ENCODE measurements around the gene OR2A25. TPM values are rescaled to one million over a fixed set of nuclear protein-coding genes. Genes with fewer than 3 reads are reported as not detected.

Gene OR2A25
- total RNA-seq, 5 donors from 2014 or later (not counting 1 experiment from before 2014, with no cell fraction given): not detected

DNA sequence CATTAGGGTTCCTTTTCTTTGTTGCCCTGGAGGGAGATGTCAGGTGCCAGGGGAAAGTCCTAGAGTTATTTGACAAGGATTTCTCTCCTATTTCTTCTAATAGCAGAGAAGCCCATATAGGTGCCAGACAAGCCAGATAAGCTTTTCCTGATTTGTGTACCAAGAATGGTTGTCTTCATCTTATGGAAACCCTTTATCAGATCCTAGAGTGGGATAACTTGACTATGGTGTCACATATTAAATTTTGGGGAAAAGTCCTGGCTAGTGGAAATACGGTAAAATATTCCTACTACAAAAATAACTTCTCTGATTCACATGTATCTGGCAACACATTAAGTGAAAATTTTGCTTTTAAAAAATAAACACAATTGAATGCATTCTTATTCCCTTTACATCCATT lies 17.6 kb downstream of the OR2A25 start:
- Histone ChIP-seq H3K27ac (ENCODE audit: low read length) (no peak overlapping the region), H3K9me3 (no peaks in the 10 kb centered on the region), H3K27me3 (replicated peaks in 1 of 2; ENCODE audit: control insufficient read depth in 2 of 2, extremely low read depth in 1 of 2, insufficient read depth in 2 of 2, low read length in 1 of 2) (peaks cover 0 to 6% of the 10 kb centered on the region in 2 experiments), H3K4me1 (ENCODE audit: control insufficient read depth in 1 of 2, extremely low read depth in 1 of 2, insufficient read depth in 2 of 2, low read length in 2 of 2) (no peaks in the 10 kb centered on the region), H3K36me3 (ENCODE audit: control insufficient read depth in 2 of 2, extremely low read depth in 1 of 2, insufficient read depth in 1 of 2, low read length in 1 of 2) (no peaks in the 10 kb centered on the region), H3K4me3 (ENCODE audit: control insufficient read depth in 1 of 2, extremely low read depth in 1 of 2, low read length in 1 of 2) (no peak overlapping the region)
- no peak overlapping the region for H3K4me3 Mint-ChIP-seq
- H3K36me3 Mint-ChIP-seq: no peaks in the 10 kb centered on the region
- CTCF ChIA-PET: no interaction called here
- peaks cover 5 to 17% of the 10 kb centered on the region in 2 donors for H3K27me3 Mint-ChIP-seq
- no peak overlapping the region for H3K27ac Mint-ChIP-seq
- no CpG with 5 or more reads among the region's 1 CpG for WGBS (ENCODE audit: insufficient coverage)
- POLR2A ChIA-PET: no interaction called here
- no peaks in the 10 kb centered on the region for H3K4me1 Mint-ChIP-seq
- peaks cover 0 to 9% (median 5%) of the 10 kb centered on the region in 3 donors for H3K9me3 Mint-ChIP-seq
- DNase-seq (no peak), ATAC-seq (replicated peaks in 1 of 4) (no peak)

DNA sequence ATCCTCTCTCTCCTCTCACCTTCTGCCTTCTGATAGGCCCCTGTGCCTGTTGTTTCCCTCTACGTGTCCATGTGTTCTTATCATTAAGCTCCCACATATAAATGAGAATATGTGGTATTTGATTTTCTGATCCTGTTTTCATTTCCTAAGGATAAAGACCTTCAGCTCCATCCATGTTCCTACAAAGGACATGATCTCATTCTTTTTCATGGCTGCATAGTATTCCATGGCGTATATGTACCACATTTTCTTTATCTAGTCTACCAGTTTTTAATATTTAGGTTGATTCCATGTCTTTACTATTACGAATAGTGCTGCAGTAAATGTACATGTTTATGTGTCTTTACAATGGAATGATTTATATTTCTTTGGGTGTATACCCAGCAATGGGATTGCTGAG lies 21.1 kb downstream of the OR2A25 start:
- no peak overlapping the region for H3K4me3 ChIP-seq (ENCODE audit: control insufficient read depth in 1 of 2, extremely low read depth in 1 of 2, low read length in 1 of 2)
- no peaks in the 10 kb centered on the region for H3K36me3 Mint-ChIP-seq
- H3K4me1 ChIP-seq (ENCODE audit: control insufficient read depth in 1 of 2, extremely low read depth in 1 of 2, insufficient read depth in 2 of 2, low read length in 2 of 2): no peaks in the 10 kb centered on the region
- H3K4me1 Mint-ChIP-seq: no peaks in the 10 kb centered on the region
- H3K9me3 ChIP-seq: no peaks in the 10 kb centered on the region
- no CpG with 5 or more reads among the region's 3 CpGs for WGBS (ENCODE audit: insufficient coverage)
- H3K27ac ChIP-seq (ENCODE audit: low read length): no peak overlapping the region
- POLR2A ChIA-PET: no interaction called here
- no peak overlapping the region for H3K27ac Mint-ChIP-seq
- ATAC-seq (replicated peaks in 1 of 4): no peak
- H3K4me3 Mint-ChIP-seq: no peak overlapping the region
- no peaks in the 10 kb centered on the region for H3K36me3 ChIP-seq (ENCODE audit: control insufficient read depth in 2 of 2, extremely low read depth in 1 of 2, insufficient read depth in 1 of 2, low read length in 1 of 2)
- H3K27me3 Mint-ChIP-seq: peaks cover 10 to 19% of the 10 kb centered on the region in 2 donors
- peaks cover 0 to 15% (median 5%) of the 10 kb centered on the region in 3 donors for H3K9me3 Mint-ChIP-seq
- DNase-seq: no peak
- peaks cover 0 to 9% of the 10 kb centered on the region in 2 experiments for H3K27me3 ChIP-seq (replicated peaks in 1 of 2; ENCODE audit: control insufficient read depth in 2 of 2, extremely low read depth in 1 of 2, insufficient read depth in 2 of 2, low read length in 1 of 2)
- CTCF ChIA-PET: no interaction called here

DNA sequence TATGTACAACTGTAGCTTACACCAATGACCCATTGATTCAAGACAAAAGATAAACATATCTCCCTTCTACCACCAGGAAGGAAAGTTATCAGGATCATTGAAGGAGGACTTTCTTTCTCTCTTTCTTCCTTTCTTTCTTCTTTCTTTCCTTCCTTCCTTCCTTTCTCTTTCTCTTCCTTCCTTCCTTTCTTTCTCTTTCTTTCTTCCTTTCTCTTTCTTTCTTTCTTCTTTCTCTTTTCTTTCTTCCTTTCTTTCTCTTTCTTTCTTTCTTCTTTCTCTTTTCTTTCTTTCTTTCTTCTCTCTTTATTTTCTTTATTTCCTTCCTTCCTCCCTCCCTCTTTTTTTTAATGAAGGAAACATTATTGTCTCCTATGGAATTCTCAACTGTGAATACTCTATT lies 29.2 kb downstream of the OR2A25 start:
- POLR2A ChIA-PET: no interaction called here
- no peak overlapping the region for H3K4me3 ChIP-seq (ENCODE audit: control insufficient read depth in 1 of 2, extremely low read depth in 1 of 2, low read length in 1 of 2)
- peaks cover 5 to 19% of the 10 kb centered on the region in 2 donors for H3K27me3 Mint-ChIP-seq
- CTCF ChIA-PET: no interaction called here
- H3K4me3 Mint-ChIP-seq: no peak overlapping the region
- peaks cover 7 to 13% (median 10%) of the 10 kb centered on the region in 3 donors for H3K4me1 Mint-ChIP-seq
- no peaks in the 10 kb centered on the region for H3K36me3 ChIP-seq (ENCODE audit: control insufficient read depth in 2 of 2, extremely low read depth in 1 of 2, insufficient read depth in 1 of 2, low read length in 1 of 2)
- H3K9me3 Mint-ChIP-seq: peaks cover 0 to 5% (median 0%) of the 10 kb centered on the region in 3 donors
- peaks cover 0 to 9% of the 10 kb centered on the region in 2 experiments for H3K4me1 ChIP-seq (ENCODE audit: control insufficient read depth in 1 of 2, extremely low read depth in 1 of 2, insufficient read depth in 2 of 2, low read length in 2 of 2)
- DNase-seq: no peak
- no peak overlapping the region for H3K27ac Mint-ChIP-seq
- H3K27me3 ChIP-seq (replicated peaks in 1 of 2; ENCODE audit: control insufficient read depth in 2 of 2, extremely low read depth in 1 of 2, insufficient read depth in 2 of 2, low read length in 1 of 2): peaks cover 0 to 4% of the 10 kb centered on the region in 2 experiments
- no peak overlapping the region for H3K27ac ChIP-seq (ENCODE audit: low read length)
- H3K36me3 Mint-ChIP-seq: no peaks in the 10 kb centered on the region
- no peak for ATAC-seq (replicated peaks in 1 of 4)
- no peaks in the 10 kb centered on the region for H3K9me3 ChIP-seq

DNA sequence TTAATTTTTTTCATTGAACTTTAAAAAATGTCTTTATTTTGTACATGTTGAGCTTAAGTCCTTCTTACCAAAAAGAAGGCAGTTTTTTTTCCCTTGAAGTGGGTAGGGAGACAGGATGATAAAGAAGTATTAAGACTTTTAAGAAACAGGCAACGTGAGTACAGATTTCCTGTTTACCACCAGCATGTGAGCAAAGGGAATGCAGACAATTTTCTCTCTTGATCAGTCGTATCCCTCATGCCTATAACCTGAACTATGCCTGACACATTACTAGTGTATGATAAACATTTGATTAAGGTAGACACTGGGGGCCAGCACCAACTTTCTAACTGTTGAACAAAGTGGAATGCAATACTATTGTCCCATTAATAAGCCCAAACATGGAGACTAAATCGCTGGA lies 31.0 kb downstream of the OR2A25 start:
- peak in 1 of 4 experiments; percentile 52 for ATAC-seq (replicated peaks in 1 of 4)
- no CpG with 5 or more reads among the region's 3 CpGs for WGBS (ENCODE audit: insufficient coverage)
- Mint-ChIP-seq H3K4me3 (no peak overlapping the region), H3K9me3 (no peaks in the 10 kb centered on the region), H3K36me3 (no peaks in the 10 kb centered on the region), H3K27me3 (peaks cover 5 to 14% of the 10 kb centered on the region in 2 donors), H3K4me1 (peaks cover 7 to 13% (median 10%) of the 10 kb centered on the region in 3 donors), H3K27ac (no peak overlapping the region)
- Histone ChIP-seq H3K36me3 (ENCODE audit: control insufficient read depth in 2 of 2, extremely low read depth in 1 of 2, insufficient read depth in 1 of 2, low read length in 1 of 2) (no peaks in the 10 kb centered on the region), H3K4me1 (ENCODE audit: control insufficient read depth in 1 of 2, extremely low read depth in 1 of 2, insufficient read depth in 2 of 2, low read length in 2 of 2) (peaks cover 0 to 9% of the 10 kb centered on the region in 2 experiments), H3K4me3 (ENCODE audit: control insufficient read depth in 1 of 2, extremely low read depth in 1 of 2, low read length in 1 of 2) (no peak overlapping the region), H3K27ac (ENCODE audit: low read length) (no peak overlapping the region), H3K9me3 (no peaks in the 10 kb centered on the region), H3K27me3 (replicated peaks in 1 of 2; ENCODE audit: control insufficient read depth in 2 of 2, extremely low read depth in 1 of 2, insufficient read depth in 2 of 2, low read length in 1 of 2) (peaks cover 0 to 2% of the 10 kb centered on the region in 2 experiments)
- ChIA-PET POLR2A (no interaction called here), CTCF (no interaction called here)
- DNase-seq: no peak

DNA sequence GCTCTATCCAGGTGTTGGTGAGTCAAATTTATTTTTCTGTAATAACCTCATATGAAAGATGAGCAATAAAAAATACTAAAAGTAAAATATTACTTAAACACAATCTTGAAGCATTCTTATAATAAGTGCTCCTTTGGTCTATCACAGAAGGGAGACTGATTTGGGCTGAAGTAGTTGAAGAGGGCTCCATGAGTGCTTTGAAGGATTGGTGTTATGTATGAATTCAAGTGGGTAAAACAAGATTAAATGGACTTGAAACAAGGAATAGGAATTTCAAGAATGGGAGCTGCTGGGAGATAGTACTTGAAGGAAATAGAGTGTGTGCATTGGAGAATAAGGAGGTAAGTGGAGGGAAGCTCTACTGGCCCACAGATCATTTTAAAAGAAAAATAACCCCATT lies 32.4 kb downstream of the OR2A25 start:
- ATAC-seq (replicated peaks in 1 of 4) (no peak), DNase-seq (no peak)
- Mint-ChIP-seq H3K27me3 (peaks cover 0 to 6% of the 10 kb centered on the region in 2 donors), H3K4me1 (peaks cover 7 to 13% (median 10%) of the 10 kb centered on the region in 3 donors), H3K27ac (no peak overlapping the region), H3K36me3 (no peaks in the 10 kb centered on the region), H3K4me3 (no peak overlapping the region), H3K9me3 (no peaks in the 10 kb centered on the region)
- no peaks in the 10 kb centered on the region for H3K9me3 ChIP-seq
- H3K4me1 ChIP-seq (ENCODE audit: control insufficient read depth in 1 of 2, extremely low read depth in 1 of 2, insufficient read depth in 2 of 2, low read length in 2 of 2): peaks cover 0 to 9% of the 10 kb centered on the region in 2 experiments
- no peak overlapping the region for H3K27ac ChIP-seq (ENCODE audit: low read length)
- CTCF ChIA-PET: no interaction called here
- no peaks in the 10 kb centered on the region for H3K36me3 ChIP-seq (ENCODE audit: control insufficient read depth in 2 of 2, extremely low read depth in 1 of 2, insufficient read depth in 1 of 2, low read length in 1 of 2)
- H3K27me3 ChIP-seq (replicated peaks in 1 of 2; ENCODE audit: control insufficient read depth in 2 of 2, extremely low read depth in 1 of 2, insufficient read depth in 2 of 2, low read length in 1 of 2): no peaks in the 10 kb centered on the region
- POLR2A ChIA-PET: no interaction called here
- no peak overlapping the region for H3K4me3 ChIP-seq (ENCODE audit: control insufficient read depth in 1 of 2, extremely low read depth in 1 of 2, low read length in 1 of 2)

DNA sequence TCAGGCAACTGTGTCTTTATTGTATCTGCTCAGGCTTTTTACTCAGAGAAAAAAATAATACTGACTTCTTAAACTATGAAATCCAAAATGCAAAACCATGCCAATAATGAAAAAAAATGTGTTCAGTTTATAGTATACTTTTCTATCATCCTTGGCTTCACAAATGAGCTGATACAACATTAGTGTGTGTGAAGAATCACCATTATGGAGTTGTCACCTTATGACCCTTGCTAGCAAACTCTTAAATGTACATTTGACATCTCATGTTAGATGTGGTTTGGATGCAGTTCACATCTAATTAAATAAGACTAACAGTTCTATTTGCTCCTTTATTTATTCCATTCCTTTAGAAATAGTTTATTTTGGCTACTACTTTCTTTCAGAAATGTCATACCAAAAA lies 35.6 kb downstream of the OR2A25 start:
- H3K9me3 Mint-ChIP-seq: no peaks in the 10 kb centered on the region
- no peaks in the 10 kb centered on the region for H3K36me3 ChIP-seq (ENCODE audit: control insufficient read depth in 2 of 2, extremely low read depth in 1 of 2, insufficient read depth in 1 of 2, low read length in 1 of 2)
- H3K27me3 Mint-ChIP-seq: peaks cover 6 to 7% of the 10 kb centered on the region in 2 donors
- peaks cover 6 to 12% (median 10%) of the 10 kb centered on the region in 3 donors for H3K4me1 Mint-ChIP-seq
- DNase-seq: no peak
- H3K27ac ChIP-seq (ENCODE audit: low read length): no peak overlapping the region
- no peaks in the 10 kb centered on the region for H3K36me3 Mint-ChIP-seq
- no peaks in the 10 kb centered on the region for H3K9me3 ChIP-seq
- no peak overlapping the region for H3K4me3 ChIP-seq (ENCODE audit: control insufficient read depth in 1 of 2, extremely low read depth in 1 of 2, low read length in 1 of 2)
- H3K27ac Mint-ChIP-seq: no peak overlapping the region
- ChIA-PET CTCF (interaction anchor here in 1 of 2 donors (0.9 kb wide), 1 partner anchor 23 kb away, joined by 3 read pairs; no protein-coding TSS in a partner anchor), POLR2A (no interaction called here)
- no peak for ATAC-seq (replicated peaks in 1 of 4)
- H3K27me3 ChIP-seq (replicated peaks in 1 of 2; ENCODE audit: control insufficient read depth in 2 of 2, extremely low read depth in 1 of 2, insufficient read depth in 2 of 2, low read length in 1 of 2): no peaks in the 10 kb centered on the region
- no peak overlapping the region for H3K4me3 Mint-ChIP-seq
- peaks cover 0 to 6% of the 10 kb centered on the region in 2 experiments for H3K4me1 ChIP-seq (ENCODE audit: control insufficient read depth in 1 of 2, extremely low read depth in 1 of 2, insufficient read depth in 2 of 2, low read length in 2 of 2)

DNA sequence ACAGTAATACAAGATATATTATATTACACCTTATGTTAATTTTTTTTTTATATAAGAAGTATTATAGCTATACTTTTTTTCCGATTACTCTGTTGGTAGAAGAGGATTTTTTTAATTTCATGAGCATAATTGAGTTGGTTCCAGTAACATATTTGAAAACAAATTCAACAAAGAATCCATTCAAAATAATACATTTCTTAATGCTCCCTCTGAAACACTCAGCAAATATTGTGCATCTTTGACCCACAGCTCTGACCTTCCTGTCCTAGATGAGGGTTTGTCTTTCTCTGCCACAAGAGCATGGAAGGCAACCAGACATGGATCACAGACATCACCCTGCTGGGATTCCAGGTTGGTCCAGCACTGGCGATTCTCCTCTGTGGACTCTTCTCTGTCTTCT lies 39.7 kb downstream of the OR2A25 start, which contains the start of gene OR2A2:
TSS of gene OR2A2 (plus strand) at position 301 of the 400 bp plus-strand sequence. CDS start at position 301, 0 bp downstream.
- Histone ChIP-seq H3K27me3 (replicated peaks in 1 of 2; ENCODE audit: control insufficient read depth in 2 of 2, extremely low read depth in 1 of 2, insufficient read depth in 2 of 2, low read length in 1 of 2) (no peaks in the 10 kb centered on the region), H3K4me3 (ENCODE audit: control insufficient read depth in 1 of 2, extremely low read depth in 1 of 2, low read length in 1 of 2) (no peak within 1 kb of the TSS), H3K4me1 (ENCODE audit: control insufficient read depth in 1 of 2, extremely low read depth in 1 of 2, insufficient read depth in 2 of 2, low read length in 2 of 2) (no peaks in the 10 kb centered on the region), H3K9me3 (no peaks in the 10 kb centered on the region), H3K36me3 (ENCODE audit: control insufficient read depth in 2 of 2, extremely low read depth in 1 of 2, insufficient read depth in 1 of 2, low read length in 1 of 2) (no peaks in the 10 kb centered on the region), H3K27ac (ENCODE audit: low read length) (no peak within 1 kb of the TSS)
- Mint-ChIP-seq H3K4me3 (no peak within 1 kb of the TSS), H3K9me3 (no peaks in the 10 kb centered on the region), H3K27ac (no peak within 1 kb of the TSS), H3K27me3 (peaks cover 6 to 19% of the 10 kb centered on the region in 2 donors), H3K4me1 (no peaks in the 10 kb centered on the region), H3K36me3 (no peaks in the 10 kb centered on the region)
- WGBS (ENCODE audit: insufficient coverage): no CpG with 5 or more reads among the region's 2 CpGs
- DNase-seq (no peak), ATAC-seq (replicated peaks in 1 of 4) (no peak)
- CTCF ChIA-PET: no interaction called here
- POLR2A ChIA-PET: no interaction called here

Measured in T-cell (primary cell).